Thymus (tissue), 11 donors: ENCODE results near the gene TAX1BP1. TPM values are rescaled to one million over a fixed set of nuclear protein-coding genes. Genes with fewer than 3 reads are reported as not detected.
A peak's percentile ranks its signal among the peaks of the same experiment; 100 is the strongest.
"Not testable (repeated sequence)": the region's sequence is repeated elsewhere in the genome, so short reads cannot be mapped to it uniquely, and the experiment has no call there.

Experiments
- DNase-seq, 9 donors: peaks; one replicate each; pipeline ENCODE4 v3.0.0-alpha.2; 2013; ENCODE audit warnings: low spot score in 9 of 9, low read depth in 6 of 9, missing footprints in 1 of 9
- H3K27ac ChIP-seq, 2 donors: one replicate each; pipeline ENCODE4 v1.5.1; 2013; ENCODE audit warnings: control low read depth in 1 of 2, low read depth in 1 of 2, low read length in 1 of 2, mild to moderate bottlenecking in 1 of 2, moderate library complexity in 1 of 2
- H3K27me3 ChIP-seq, 2 donors: one replicate each; pipeline ENCODE4 v1.5.1; 2013; ENCODE audit warnings: low read length in 1 of 2; ENCODE audit not compliant: control insufficient read depth in 2 of 2, insufficient read depth in 1 of 2
- H3K36me3 ChIP-seq, 2 donors: one replicate each; pipeline ENCODE4 v1.5.1; 2013; ENCODE audit warnings: low read length in 1 of 2, mild to moderate bottlenecking in 1 of 2, moderate library complexity in 1 of 2; ENCODE audit not compliant: control insufficient read depth in 2 of 2, insufficient read depth in 2 of 2
- H3K4me1 ChIP-seq, 2 donors: one replicate each; pipeline ENCODE4 v1.5.1; 2013; ENCODE audit warnings: low read length in 2 of 2; ENCODE audit not compliant: control insufficient read depth in 2 of 2, insufficient read depth in 2 of 2
- H3K4me3 ChIP-seq, 2 donors: one replicate each; pipeline ENCODE4 v1.5.1; 2013; ENCODE audit warnings: low read length in 2 of 2, control low read depth in 1 of 2, mild to moderate bottlenecking in 1 of 2
- H3K9me3 ChIP-seq, 2 donors: one replicate each; pipeline ENCODE4 v1.5.1; 2013; ENCODE audit warnings: low read length in 1 of 2, mild to moderate bottlenecking in 1 of 2; ENCODE audit not compliant: control insufficient read depth in 2 of 2, insufficient read depth in 1 of 2
- WGBS: extraction: QIAGEN DNeasy Blood & Tissue Kit; methylation state at CpG from one replicate; pipeline ENCODE4 v1.1.7; 2013; 5-methylcytosine and 5-hydroxymethylcytosine counted together
- polyA plus RNA-seq: library from polyadenylated mRNA; stranded (reverse); fragments of 200-250 nt; gene quantifications from one replicate; pipeline ENCODE4 v1.2.3, GENCODE V29; 2013
- total RNA-seq: library from RNA; stranded (reverse); fragments of 120-200 nt; gene quantifications from one replicate; pipeline ENCODE4 v1.2.4, GENCODE V29; 2013
- donor health status: healthy.

TAX1BP1 gene
- total and polyA plus RNA-seq, 2 donors = 86.7 to 95.1 TPM

DNA sequence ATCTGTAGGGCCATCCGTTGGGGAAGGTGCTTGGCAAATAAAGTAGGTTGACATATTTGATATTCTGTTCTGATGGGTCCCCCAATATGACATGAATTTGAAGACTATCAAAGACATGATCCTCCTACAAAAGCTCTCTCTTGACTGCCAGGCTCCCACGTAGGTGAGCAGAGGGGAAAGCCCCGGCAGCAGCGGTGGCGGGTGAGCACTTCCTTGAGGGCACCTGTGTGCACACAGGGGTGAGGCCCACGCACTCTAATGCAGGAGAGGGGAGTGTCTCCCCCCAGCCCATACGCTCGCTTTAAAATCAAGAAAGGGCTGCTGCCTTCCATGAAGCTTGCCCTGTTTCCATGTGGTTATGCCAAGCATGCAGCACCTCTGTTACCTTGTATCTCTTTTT, 100.4 kb downstream of the TAX1BP1 start:
- Histone ChIP-seq H3K4me3 (no peak overlapping the region), H3K27me3 (no peaks in the 10 kb centered on the region), H3K27ac (no peak overlapping the region), H3K9me3 (no peaks in the 10 kb centered on the region), H3K4me1 (peaks cover 0 to 5% of the 10 kb centered on the region in 2 donors), H3K36me3 (peaks cover 0 to 3% of the 10 kb centered on the region in 2 donors)
- 82% methylated on average over 8 of the region's 8 CpGs for WGBS
- peak in 3 of 9 donors; percentile 5 to 10 (median 8) for DNase-seq

DNA sequence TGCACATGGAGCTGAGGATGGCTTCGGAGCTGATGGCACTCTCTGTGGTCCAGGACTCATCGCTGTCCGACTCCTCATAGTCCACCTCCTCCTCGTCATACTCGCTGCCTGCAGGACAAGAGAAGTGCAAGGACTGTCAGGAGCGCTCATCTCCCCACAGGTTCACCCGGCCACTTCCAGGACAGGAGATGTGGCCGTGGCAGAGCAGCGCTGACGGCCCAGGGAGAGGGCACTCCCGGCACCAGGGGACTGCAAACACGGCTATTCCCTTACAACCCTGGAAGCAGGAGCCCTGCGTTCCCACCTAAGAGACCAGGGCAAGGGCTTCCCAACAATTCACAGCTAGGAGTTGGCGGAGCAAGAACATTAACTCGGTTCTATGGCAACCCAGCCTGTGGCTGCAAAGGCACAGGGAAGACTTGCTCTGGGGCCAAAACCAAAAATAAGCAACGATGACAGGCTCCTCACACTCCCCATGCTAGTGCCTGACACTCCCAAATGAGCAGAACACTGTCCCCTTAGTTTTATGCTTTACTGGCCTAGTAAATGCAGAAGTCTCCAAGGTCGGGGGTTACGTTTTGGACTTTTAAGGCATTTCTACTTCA, 100.9 kb downstream of the TAX1BP1 start:
- peaks cover 0 to 3% of the 10 kb centered on the region in 2 donors for H3K36me3 ChIP-seq

DNA sequence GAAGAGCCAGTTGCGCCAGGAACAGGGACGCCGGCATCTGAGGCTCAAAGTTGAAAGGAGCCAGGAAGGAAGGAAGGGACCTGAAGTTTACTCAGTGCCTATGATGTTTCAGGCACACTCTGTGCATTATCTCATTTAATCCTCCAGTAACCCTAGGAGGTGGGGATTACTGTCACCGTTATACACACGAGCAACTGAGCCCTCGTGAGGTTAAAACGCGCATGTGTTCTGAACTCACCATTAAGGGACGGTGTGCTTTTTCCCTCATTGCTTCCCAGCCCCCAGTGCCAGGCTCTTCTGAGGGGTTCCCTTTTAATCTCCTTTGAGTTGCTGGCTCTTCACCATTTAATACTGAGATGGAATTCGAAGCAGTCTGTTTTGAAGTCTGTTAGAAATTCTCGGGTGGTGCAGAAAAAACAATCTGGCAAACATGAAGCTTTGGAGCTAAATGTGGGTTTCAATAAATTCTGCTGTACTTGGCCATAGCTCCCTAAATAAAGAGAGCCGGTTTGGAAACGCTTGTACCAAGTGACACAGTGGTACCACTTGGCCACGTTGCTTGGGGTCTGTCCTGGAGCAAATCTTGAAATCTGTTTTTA, 102.2 kb downstream of the TAX1BP1 start:
- no peak overlapping the region for H3K4me3 ChIP-seq
- H3K9me3 ChIP-seq = no peaks in the 10 kb centered on the region
- DNase-seq = no peak
- peaks cover 0 to 5% of the 10 kb centered on the region in 2 donors for H3K4me1 ChIP-seq
- no peak overlapping the region for H3K27ac ChIP-seq
- WGBS = 92% methylated on average over 14 of the region's 14 CpGs
- no peaks in the 10 kb centered on the region for H3K27me3 ChIP-seq
- H3K36me3 ChIP-seq = peaks cover 0 to 3% of the 10 kb centered on the region in 2 donors

More for the DNA sequence above, 100.9 kb downstream of the TAX1BP1 start:
- Histone ChIP-seq H3K27ac (no peak overlapping the region), H3K27me3 (no peaks in the 10 kb centered on the region), H3K4me3 (no peak overlapping the region), H3K9me3 (no peaks in the 10 kb centered on the region), H3K4me1 (peaks cover 0 to 5% of the 10 kb centered on the region in 2 donors)
- 98% methylated on average over 18 of the region's 18 CpGs for WGBS
- DNase-seq = no peak

DNA sequence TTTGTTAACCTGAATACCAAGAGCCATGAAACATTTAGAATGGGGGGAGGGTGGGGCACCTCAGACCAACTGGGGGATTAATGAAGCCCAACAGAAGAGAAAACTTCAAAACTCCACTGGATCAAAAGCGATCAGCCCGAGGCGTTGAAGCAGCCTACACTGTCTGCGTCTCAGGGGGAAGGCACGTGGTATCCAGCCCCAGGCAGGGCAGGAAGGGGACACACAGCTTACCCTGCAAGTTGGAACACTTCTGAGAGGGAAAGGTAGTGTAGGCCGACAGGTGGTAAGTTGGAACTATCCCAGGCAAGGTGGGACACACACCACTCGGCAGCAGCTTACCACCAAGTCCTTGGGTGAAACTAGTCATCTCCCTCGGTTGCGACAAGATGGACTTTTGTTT, 102.9 kb downstream of the TAX1BP1 start:
- Histone ChIP-seq H3K4me1 (peaks cover 0 to 5% of the 10 kb centered on the region in 2 donors), H3K9me3 (no peaks in the 10 kb centered on the region), H3K27me3 (no peaks in the 10 kb centered on the region), H3K27ac (no peak overlapping the region), H3K36me3 (peaks cover 0 to 3% of the 10 kb centered on the region in 2 donors), H3K4me3 (no peak overlapping the region)
- DNase-seq = no peak
- 95% methylated on average over 9 of the region's 9 CpGs for WGBS

DNA sequence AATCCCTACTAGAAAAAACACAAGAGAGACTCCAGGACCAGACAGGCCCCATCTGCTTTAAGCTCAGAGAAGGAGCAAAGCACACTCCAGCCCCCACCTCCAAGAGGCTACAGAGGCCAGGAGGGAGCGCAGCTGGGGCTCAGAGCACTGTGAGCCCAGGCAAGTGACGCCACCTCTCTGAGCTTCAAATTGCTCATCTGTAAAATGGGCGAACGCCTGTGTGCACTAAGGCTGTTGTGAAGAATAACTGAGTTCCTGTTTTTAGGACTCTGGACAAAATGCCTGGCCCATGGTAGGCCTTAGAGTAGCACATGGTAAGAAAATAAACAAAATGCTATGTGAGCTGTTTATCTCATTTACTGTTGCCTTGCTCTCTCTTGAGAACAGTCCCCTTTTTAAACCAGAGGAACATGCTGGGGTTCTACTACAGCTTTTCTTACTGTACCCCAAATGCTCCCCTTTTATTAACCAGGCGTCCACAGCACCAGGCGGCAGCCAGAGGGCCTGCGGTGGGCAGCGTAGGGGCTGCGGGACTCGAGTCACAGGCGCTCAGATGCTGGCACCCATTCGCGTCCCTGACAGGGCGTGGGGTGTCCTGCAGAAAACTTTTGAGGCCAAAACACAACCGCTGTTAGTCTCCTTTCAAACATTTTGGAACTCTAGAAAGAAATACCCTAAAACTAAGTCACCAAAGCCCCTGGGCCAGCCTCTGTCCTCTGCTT, 103.8 kb downstream of the TAX1BP1 start:
- Histone ChIP-seq H3K9me3 (no peaks in the 10 kb centered on the region), H3K27me3 (no peaks in the 10 kb centered on the region), H3K4me3 (no peak overlapping the region), H3K4me1 (peaks cover 0 to 5% of the 10 kb centered on the region in 2 donors), H3K36me3 (peaks cover 0 to 3% of the 10 kb centered on the region in 2 donors), H3K27ac (no peak overlapping the region)
- WGBS = 98% methylated on average over 15 of the region's 15 CpGs
- DNase-seq = no peak

DNA sequence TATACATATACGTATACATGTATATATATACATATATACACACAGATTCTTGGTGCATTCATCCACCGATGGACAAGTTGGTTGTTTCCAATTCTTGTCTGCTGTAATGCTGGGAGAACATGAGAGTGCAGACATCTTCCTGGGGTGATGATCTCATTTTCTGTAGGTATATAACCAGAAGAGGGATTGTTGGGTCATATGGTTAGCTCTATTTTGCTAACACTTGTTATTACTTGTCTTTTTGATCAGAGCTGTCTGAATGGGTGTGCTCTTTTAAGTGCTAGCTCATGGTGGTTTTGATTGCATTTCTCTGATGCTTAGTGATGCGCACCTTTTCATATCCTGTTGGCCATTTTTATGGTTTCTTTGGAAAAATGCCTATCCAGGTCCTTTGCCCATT, 106.4 kb downstream of the TAX1BP1 start:
- Histone ChIP-seq H3K9me3 (no peaks in the 10 kb centered on the region), H3K27ac (no peak overlapping the region)
- DNase-seq = no peak

DNA sequence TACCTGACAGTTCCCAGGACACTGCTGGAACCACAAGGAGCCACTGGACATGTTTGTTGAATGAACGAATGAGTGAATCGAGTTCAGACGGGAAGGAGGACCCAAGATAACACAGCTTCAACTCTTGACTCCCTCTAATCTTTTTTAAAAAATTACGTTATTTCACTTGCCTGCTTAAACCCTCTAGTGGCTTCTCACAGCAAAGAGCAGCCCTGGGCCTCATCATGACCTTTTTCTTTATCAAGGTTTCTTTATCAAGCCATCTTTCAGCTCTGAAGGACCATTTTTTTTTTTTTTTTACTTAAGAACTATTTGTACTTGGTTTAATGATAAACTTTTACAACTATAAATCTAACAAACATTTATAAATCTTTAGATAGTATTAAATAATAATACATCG, 110.6 kb downstream of the TAX1BP1 start:
- no peaks in the 10 kb centered on the region for H3K36me3 ChIP-seq
- H3K4me1 ChIP-seq = no peaks in the 10 kb centered on the region
- H3K4me3 ChIP-seq = no peak overlapping the region
- no peak overlapping the region for H3K27ac ChIP-seq
- no peak for DNase-seq
- H3K9me3 ChIP-seq = no peaks in the 10 kb centered on the region
- no peaks in the 10 kb centered on the region for H3K27me3 ChIP-seq
- WGBS = 98% methylated on average over 5 of the region's 5 CpGs

More for the DNA sequence above, 106.4 kb downstream of the TAX1BP1 start:
- Histone ChIP-seq H3K36me3 (no peaks in the 10 kb centered on the region), H3K4me3 (no peak overlapping the region), H3K4me1 (no peaks in the 10 kb centered on the region), H3K27me3 (no peaks in the 10 kb centered on the region)
- 95% methylated on average over 3 of the region's 3 CpGs for WGBS

DNA sequence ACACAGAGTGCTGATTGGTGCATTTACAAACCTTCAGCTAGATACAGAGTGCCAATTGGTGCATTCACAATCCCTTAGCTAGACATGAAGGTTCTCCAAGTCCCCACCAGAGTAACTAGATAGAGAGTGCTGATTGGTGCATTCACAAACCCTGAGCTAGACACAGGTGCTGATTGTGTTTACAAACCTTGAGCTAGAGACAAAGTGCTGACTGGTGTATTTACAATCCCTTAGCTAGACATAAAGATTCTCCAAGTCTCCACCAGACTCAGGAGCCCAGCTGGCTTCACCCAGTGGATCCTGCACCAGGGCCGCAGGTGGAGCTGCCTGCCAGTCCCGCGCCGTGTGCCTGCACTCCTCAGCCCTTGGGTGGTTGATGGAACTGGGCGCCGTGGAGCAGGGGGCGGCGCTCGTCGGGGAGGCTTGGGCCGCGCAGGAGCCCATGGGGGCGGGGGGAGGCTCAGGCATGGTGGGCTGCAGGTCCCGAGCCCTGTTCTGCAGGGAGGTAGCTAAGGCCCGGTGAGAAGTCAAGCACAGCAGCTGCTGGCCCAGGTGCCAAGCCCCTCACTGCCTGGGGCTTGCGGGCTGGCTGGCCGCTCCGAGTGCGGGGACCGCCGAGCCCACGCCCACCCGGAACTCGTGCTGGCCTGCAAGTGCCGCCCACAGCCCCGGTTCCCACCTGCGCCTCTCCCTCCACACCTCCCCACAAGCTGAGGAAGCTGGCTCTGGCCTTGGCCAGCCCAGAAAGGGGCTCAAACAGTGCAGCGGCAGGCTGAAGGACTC, 116.9 kb downstream of the TAX1BP1 start:
- H3K4me3 ChIP-seq, H3K27me3 ChIP-seq, H3K4me1 ChIP-seq, H3K9me3 ChIP-seq, H3K36me3 ChIP-seq, H3K27ac ChIP-seq, DNase-seq: not testable (repeated sequence)
- 95% methylated on average over 28 of the region's 28 CpGs for WGBS
